H9 (cell line): ENCODE data around the gene CTRL. TPM values are rescaled to one million over a fixed set of nuclear protein-coding genes. Genes with fewer than 3 reads are reported as not detected.
A peak's percentile ranks its signal among the peaks of the same experiment; 100 is the strongest.

ENCODE experiments used
- DNase-seq: peaks from one replicate; pipeline ENCODE4 v3.0.0-alpha.2; 2017
- H2AFZ ChIP-seq: one replicate; pipeline ENCODE4 v1.6.1; 2013; ENCODE audit warnings: mild to moderate bottlenecking, low read length, control low read depth, moderate library complexity
- H2AK5ac ChIP-seq: 2 replicates; pipeline ENCODE4 v1.6.1; 2013; ENCODE audit warnings: low read length, control low read depth, mixed read lengths; ENCODE audit not compliant: insufficient read length
- H2BK120ac ChIP-seq: one replicate; pipeline ENCODE4 v1.6.1; 2013; ENCODE audit warnings: low read depth, mild to moderate bottlenecking, low read length, control low read depth, inconsistent platforms; ENCODE audit not compliant: poor library complexity, severe bottlenecking
- H2BK12ac ChIP-seq: 2 replicates; pipeline ENCODE4 v1.6.1; 2013; ENCODE audit warnings: low read length, control low read depth, mixed read lengths, low read depth; ENCODE audit not compliant: insufficient read length
- H2BK15ac ChIP-seq: 2 replicates; pipeline ENCODE4 v1.6.1; 2013; ENCODE audit warnings: low read depth, low read length, control low read depth
- H2BK20ac ChIP-seq: one replicate; pipeline ENCODE4 v1.6.1; 2013; ENCODE audit warnings: low read depth, mild to moderate bottlenecking, low read length, control low read depth, inconsistent platforms; ENCODE audit not compliant: poor library complexity, severe bottlenecking
- H2BK5ac ChIP-seq: 2 replicates; pipeline ENCODE4 v1.6.1; 2013; ENCODE audit warnings: low read length, control low read depth, mixed read lengths; ENCODE audit not compliant: insufficient read length
- H3K14ac ChIP-seq: 2 replicates; pipeline ENCODE4 v1.6.1; 2013; ENCODE audit warnings: low read length, control low read depth; ENCODE audit not compliant: insufficient read depth
- H3K18ac ChIP-seq: 2 replicates; pipeline ENCODE4 v1.6.1; 2013; ENCODE audit warnings: low read depth, mild to moderate bottlenecking, mixed read lengths, low read length, control low read depth; ENCODE audit not compliant: insufficient read length
- H3K23ac ChIP-seq: 2 replicates; pipeline ENCODE4 v1.6.1; 2013; ENCODE audit warnings: low read length, control low read depth, mixed read lengths, low read depth; ENCODE audit not compliant: insufficient read length
- H3K23me2 ChIP-seq: 2 replicates; pipeline ENCODE4 v1.6.1; 2013; ENCODE audit warnings: low read depth, mild to moderate bottlenecking, mixed read lengths, low read length, control low read depth; ENCODE audit not compliant: insufficient read length, poor library complexity, severe bottlenecking
- H3K27ac ChIP-seq: 2 replicates; pipeline ENCODE4 v1.5.1; 2013; ENCODE audit warnings: low read length, control low read depth, mixed read lengths, low read depth; ENCODE audit not compliant: insufficient read length
- H3K27me3 ChIP-seq: 2 replicates; pipeline ENCODE4 v1.6.1; 2013; ENCODE audit warnings: low read length, control low read depth, inconsistent platforms; ENCODE audit not compliant: insufficient read depth
- H3K4ac ChIP-seq: 2 replicates; pipeline ENCODE4 v1.6.1; 2013; ENCODE audit warnings: low read depth, mild to moderate bottlenecking, control low read depth, inconsistent platforms, low read length, moderate library complexity
- H3K4me1 ChIP-seq: 2 replicates; pipeline ENCODE4 v1.6.1; 2013; ENCODE audit warnings: low read length, control low read depth, inconsistent platforms; ENCODE audit not compliant: insufficient read depth
- H3K4me2 ChIP-seq: 2 replicates; pipeline ENCODE4 v1.6.1; 2013; ENCODE audit warnings: low read length, control low read depth, mixed read lengths; ENCODE audit not compliant: insufficient read length, insufficient read depth
- H3K56ac ChIP-seq: 2 replicates; pipeline ENCODE4 v1.6.1; 2013; ENCODE audit warnings: low read depth, mild to moderate bottlenecking, mixed read lengths, low read length, control low read depth; ENCODE audit not compliant: insufficient read length
- H3K79me1 ChIP-seq: 2 replicates; pipeline ENCODE4 v1.6.1; 2013; ENCODE audit warnings: low read depth, mild to moderate bottlenecking, moderate library complexity, low read length, control low read depth, inconsistent platforms; ENCODE audit not compliant: insufficient read depth, poor library complexity, severe bottlenecking
- H3K79me2 ChIP-seq: 2 replicates; pipeline ENCODE4 v1.6.1; 2013; ENCODE audit warnings: low read length, control low read depth, inconsistent platforms; ENCODE audit not compliant: insufficient read depth
- H3K9ac ChIP-seq: 2 replicates; pipeline ENCODE4 v1.6.1; 2013; ENCODE audit warnings: low read length, control low read depth, mixed read lengths; ENCODE audit not compliant: insufficient read length; ENCODE audit errors: extremely low read depth
- H3K9me3 ChIP-seq: one replicate; pipeline ENCODE4 v1.6.1; 2013; ENCODE audit warnings: low read depth, low read length, inconsistent platforms; ENCODE audit not compliant: control insufficient read depth
- H3T11ph ChIP-seq: one replicate; pipeline ENCODE4 v1.6.1; 2013; ENCODE audit warnings: mild to moderate bottlenecking, low read length, control low read depth, inconsistent platforms
- H4K20me1 ChIP-seq: one replicate; pipeline ENCODE4 v1.6.1; 2013; ENCODE audit not compliant: control insufficient read depth, insufficient read length, insufficient read depth
- H4K5ac ChIP-seq: 2 replicates; pipeline ENCODE4 v1.6.1; 2013; ENCODE audit warnings: low read depth, mild to moderate bottlenecking, mixed read lengths, low read length, control low read depth; ENCODE audit not compliant: insufficient read length
- H4K8ac ChIP-seq: replicated peaks from 2 replicates; pipeline ENCODE4 v1.6.1; 2013; ENCODE audit warnings: low read length, control low read depth, mixed read lengths, low read depth; ENCODE audit not compliant: insufficient read length
- H4K91ac ChIP-seq: 2 replicates; pipeline ENCODE4 v1.6.1; 2013; ENCODE audit warnings: low read depth, mild to moderate bottlenecking, moderate library complexity, mixed read lengths, low read length, control low read depth; ENCODE audit not compliant: insufficient read length
- H3K27ac Mint-ChIP-seq, 3 experiments: 2 replicates in 2 of 3; 3 replicates in 1 of 3; pipeline ENCODE4 v1.8.0; 2020 to 2021; ENCODE audit warnings: mixed read lengths in 3 of 3, mild to moderate bottlenecking in 1 of 3, moderate library complexity in 1 of 3
- H3K27me3 Mint-ChIP-seq: 2 replicates; pipeline ENCODE4 v1.8.0; 2021; ENCODE audit warnings: low read depth, mild to moderate bottlenecking, moderate library complexity, mixed read lengths
- H3K36me3 Mint-ChIP-seq, 3 experiments: 2 replicates in 2 of 3; 3 replicates in 1 of 3; pipeline ENCODE4 v1.8.0; 2020 to 2021; ENCODE audit warnings: low read depth in 3 of 3, mixed read lengths in 3 of 3; ENCODE audit not compliant: insufficient read depth in 1 of 3
- H3K4me1 Mint-ChIP-seq, 2 experiments: 2 replicates each; pipeline ENCODE4 v1.8.0; 2020; ENCODE audit warnings: mixed read lengths in 2 of 2
- H3K4me3 Mint-ChIP-seq, 2 experiments: 2 replicates in 1 of 2; 3 replicates in 1 of 2; pipeline ENCODE4 v1.8.0; 2020 to 2021; ENCODE audit warnings: mild to moderate bottlenecking in 2 of 2, mixed read lengths in 2 of 2, moderate library complexity in 1 of 2
- H3K9me3 Mint-ChIP-seq, 2 experiments: 2 replicates in 1 of 2; 3 replicates in 1 of 2; pipeline ENCODE4 v1.8.0; 2020; ENCODE audit warnings: mild to moderate bottlenecking in 2 of 2, mixed read lengths in 2 of 2, moderate library complexity in 1 of 2
- CTCF ChIP-seq: fragments of 200-600 bp; sonication (generic); conservative IDR thresholded peaks from 3 replicates; pipeline ENCODE4 v1.8.0; 2021; ENCODE audit warnings: antibody characterized with exemption, mild to moderate bottlenecking
- WGBS: extraction: QIAGEN DNeasy Blood & Tissue Kit; methylation state at CpG from one replicate; pipeline ENCODE4 v1.1.7; 2013; ENCODE audit warnings: missing lambda C conversion rate, low lambda C conversion rate, mixed read lengths; ENCODE audit not compliant: insufficient read length; ENCODE audit errors: extremely low coverage; 5-methylcytosine and 5-hydroxymethylcytosine counted together
- total RNA-seq: library from RNA; stranded (reverse); gene quantifications from 2 replicates; pipeline ENCODE4 v1.2.1, GENCODE V29; 2021

The CTRL gene
- total RNA-seq, 1 experiment from 2014 or later, result 2.7 TPM

GRCh38 chr16:67892899-67893742, 38.5 kb downstream of the CTRL start, which contains the start of gene PSKH1:
Gene PSKH1, plus strand, starts transcription at chr16:67893254. Its CDS starts 15,496 bp downstream, at chr16:67908750.
- WGBS, result no CpG with 5 or more reads among the region's 90 CpGs
- H3K4me1 ChIP-seq, result no peaks in the 10 kb centered on the region
- Mint-ChIP-seq H3K27me3 (no peaks in the 10 kb centered on the region), H3K4me1 (peaks cover 15 to 16% of the 10 kb centered on the region in 2 experiments), H3K4me3 (peak within 1 kb of the TSS; percentile 95 to 98), H3K27ac (peak within 1 kb of the TSS; percentile 95 to 98 (median 96); a peak in 6 of 7 replicates), H3K36me3 (no peaks in the 10 kb centered on the region), H3K9me3 (no peaks in the 10 kb centered on the region)
- peak within 1 kb of the TSS; percentile 11 for H4K91ac ChIP-seq
- H3K23me2 ChIP-seq, result peaks cover 6% of the 10 kb centered on the region
- no peak within 1 kb of the TSS for H2AK5ac ChIP-seq
- H2BK120ac ChIP-seq, result no peak within 1 kb of the TSS
- H4K8ac ChIP-seq, result no peak within 1 kb of the TSS
- H3K4me2 ChIP-seq, result peak within 1 kb of the TSS; percentile 75
- H3K79me2 ChIP-seq, result peaks cover 8% of the 10 kb centered on the region; the same call in 1 of the 2 replicates
- no peaks in the 10 kb centered on the region for H3K27me3 ChIP-seq
- H3K18ac ChIP-seq, result peak within 1 kb of the TSS; percentile 59
- TF ChIP-seq CTCF, result no peak
- peak within 1 kb of the TSS; percentile 86 for H3K14ac ChIP-seq
- peak; percentile 98 for DNase-seq
- no peaks in the 10 kb centered on the region for H4K20me1 ChIP-seq
- no peak within 1 kb of the TSS for H2BK5ac ChIP-seq
- H2BK15ac ChIP-seq, result no peak within 1 kb of the TSS
- no peak within 1 kb of the TSS for H2BK20ac ChIP-seq
- H2BK12ac ChIP-seq, result no peak within 1 kb of the TSS
- H3K27ac ChIP-seq, result no peak within 1 kb of the TSS
- H2AFZ ChIP-seq, result no peak within 1 kb of the TSS
- H3K23ac ChIP-seq, result no peak within 1 kb of the TSS
- H3K9ac ChIP-seq, result peak within 1 kb of the TSS; percentile 89
- H3K79me1 ChIP-seq, result peaks cover 7% of the 10 kb centered on the region
- H4K5ac ChIP-seq, result no peak within 1 kb of the TSS
- no peak within 1 kb of the TSS for H3T11ph ChIP-seq
- no peak within 1 kb of the TSS for H3K56ac ChIP-seq
- no peaks in the 10 kb centered on the region for H3K9me3 ChIP-seq
- no peak within 1 kb of the TSS for H3K4ac ChIP-seq
